D721Med (cell line): ENCODE data around the gene AGBL5.
"Not testable (repeated sequence)": the region's sequence is repeated elsewhere in the genome, so short reads cannot be mapped to it uniquely, and the experiment has no call there.

ENCODE experiments used
- DNase-seq: peaks from one replicate; pipeline ENCODE4 v3.0.0; 2011; ENCODE audit warnings: low spot score; ENCODE audit not compliant: insufficient read length
- FAIRE-seq: peaks from 2 replicates; lab custom pipeline; 2011; peaks lifted over from hg19 to GRCh38; lab: Jason Lieb, UNC
- CTCF ChIP-seq: IDR thresholded peaks from 2 replicates; pipeline ENCODE4 v1.5.1; 2012; ENCODE audit warnings: mild to moderate bottlenecking, control low read depth; ENCODE audit not compliant: insufficient read depth; ENCODE audit errors: missing control alignments

Gene AGBL5

GRCh38 chr2:27102329-27102728 is 50.9 kb downstream of the AGBL5 start:
- no peak for DNase-seq
- no peak for FAIRE-seq
- TF ChIP-seq CTCF = no peak

GRCh38 chr2:27105981-27106380 is 54.5 kb downstream of the AGBL5 start:
- no peak for TF ChIP-seq CTCF
- DNase-seq (no peak), FAIRE-seq (no peak)

GRCh38 chr2:27108221-27108620 is 56.8 kb downstream of the AGBL5 start:
- no peak for DNase-seq
- no peak for TF ChIP-seq CTCF
- no peak for FAIRE-seq

GRCh38 chr2:27109083-27109482 is 57.6 kb downstream of the AGBL5 start:
- no peak for TF ChIP-seq CTCF
- no peak for DNase-seq
- FAIRE-seq = no peak

GRCh38 chr2:27110603-27111352 is 59.3 kb downstream of the AGBL5 start:
- not testable (repeated sequence) for DNase-seq, FAIRE-seq

GRCh38 chr2:27111392-27112078 is 60.1 kb downstream of the AGBL5 start:
- not testable (repeated sequence) for FAIRE-seq, DNase-seq

- TF ChIP-seq CTCF = no peak
- no peak for DNase-seq
- FAIRE-seq = no peak
Observed at GRCh38 chr2:27115519-27115918, 64.1 kb downstream of the AGBL5 start.

GRCh38 chr2:27117995-27118524 is 66.6 kb downstream of the AGBL5 start:
- DNase-seq (no peak), FAIRE-seq (no peak)
- TF ChIP-seq CTCF = no peak
